T47D (cell line): Measurements from ENCODE around the gene DAP3.
"Not testable (repeated sequence)": the region's sequence is repeated elsewhere in the genome, so short reads cannot be mapped to it uniquely, and the experiment has no call there.

Experiments used
- DNase-seq, 2 experiments: peaks; one replicate each; pipeline versions ENCODE4 v3.0.0 to v3.0.0-alpha.2; 2011 to 2012; ENCODE audit warnings: low read depth in 1 of 2, low spot score in 1 of 2
- JUND ChIP-seq: IDR thresholded peaks from 2 replicates; pipeline ENCODE4 v1.6.1; 2012; ENCODE audit warnings: low read depth
- in situ Hi-C: cut with HindIII; loops from 2 replicates; pipeline ENCODE4 v1.10.0; 2016; ENCODE audit warnings: low sequenced_read_pairs, low pct_unique_long_range_greater_than_20kb

Gene DAP3

DNA sequence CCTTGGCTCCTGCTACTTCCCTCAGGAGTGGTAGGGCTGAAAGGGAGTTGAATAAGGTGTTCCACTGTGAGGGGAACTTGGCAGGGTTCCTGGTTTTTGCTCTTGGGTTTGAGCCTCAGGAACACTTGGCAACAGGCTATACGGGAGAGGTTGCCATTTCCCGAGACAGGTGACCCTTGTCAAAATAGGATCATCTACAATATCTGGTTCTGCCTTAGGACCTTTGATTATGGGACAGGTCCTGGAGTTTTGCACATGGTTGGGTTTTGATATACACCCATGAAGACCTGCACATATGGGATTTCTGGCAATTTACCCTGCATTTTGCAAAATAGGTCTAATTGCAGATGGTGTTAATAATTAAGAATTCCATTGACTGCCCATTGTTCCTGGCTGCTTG lies 31.4 kb upstream of the DAP3 start:
- no peak for TF ChIP-seq JUND
- no peak for DNase-seq
- in situ Hi-C loops: no loop called here

DNA sequence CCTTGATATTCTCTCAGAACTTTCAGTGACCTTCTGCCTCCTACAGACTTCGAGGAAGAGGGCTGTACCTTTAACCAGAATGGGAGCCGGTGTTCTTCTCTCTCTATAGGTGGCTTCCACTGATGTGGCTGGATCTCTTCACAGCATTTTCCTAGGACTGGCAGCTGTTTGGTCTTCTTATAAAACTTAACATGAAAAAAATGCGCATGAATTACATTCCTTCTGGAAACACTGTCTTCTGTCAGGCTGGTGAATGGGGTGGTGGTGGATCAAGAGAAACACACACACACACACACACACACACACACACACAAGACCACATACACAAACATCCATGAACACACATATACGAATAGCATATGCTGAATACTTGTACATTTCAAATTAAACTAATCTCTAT lies 27.7 kb upstream of the DAP3 start:
- in situ Hi-C loops, DNase-seq: not testable (repeated sequence)

GRCh38 chr1:155669233-155670162 lies 19.4 kb upstream of the DAP3 start:
- no peak for DNase-seq
- TF ChIP-seq JUND: no peak
- in situ Hi-C loops: no loop called here

DNA sequence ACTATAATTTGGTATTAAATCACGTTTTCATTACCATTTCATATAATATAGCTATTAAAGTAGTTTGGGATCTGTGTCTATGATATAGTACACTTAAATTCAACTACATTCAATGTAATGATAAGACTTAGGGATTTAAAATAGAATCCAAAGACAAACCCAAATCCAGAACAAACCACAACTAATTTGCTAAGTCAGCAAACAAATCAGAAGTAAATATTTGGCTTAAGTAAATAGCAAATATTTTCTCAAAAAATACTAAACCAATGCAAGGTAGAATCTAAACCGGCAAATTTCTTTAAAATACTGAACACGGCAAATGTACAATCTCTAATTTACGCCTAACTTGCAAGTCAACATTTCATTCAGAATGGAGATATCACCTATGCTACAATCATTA lies 17.1 kb upstream of the DAP3 start:
- DNase-seq: no peak
- in situ Hi-C loops: no loop called here
- no peak for TF ChIP-seq JUND

- in situ Hi-C loops: no loop called here
- no peak for DNase-seq
- TF ChIP-seq JUND: no peak
These were observed 15.9 kb upstream of the DAP3 start for GRCh38 chr1:155673003-155673402.

- TF ChIP-seq JUND: no peak
- no peak for DNase-seq
- in situ Hi-C loops: no loop called here
These were observed 10.9 kb upstream of the DAP3 start for GRCh38 chr1:155678027-155678426.

DNA sequence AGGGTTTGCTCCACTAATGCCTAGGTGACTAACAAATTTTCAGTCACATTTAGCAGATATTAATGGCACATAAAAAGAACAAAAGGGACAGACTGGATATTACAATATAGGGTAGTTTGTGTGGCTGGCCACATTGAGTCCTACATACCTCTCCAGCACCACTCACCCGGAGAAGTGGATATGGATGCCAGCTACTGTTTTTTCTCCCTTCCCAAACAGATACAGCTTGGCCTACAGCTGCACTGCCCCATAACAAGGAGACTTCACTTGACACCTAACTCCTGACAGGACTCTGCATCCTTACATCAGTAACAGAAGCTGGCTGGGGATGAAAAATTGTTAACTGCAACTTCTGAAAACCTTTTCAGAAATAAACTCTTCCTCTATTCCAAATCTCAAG lies 9.9 kb upstream of the DAP3 start:
- DNase-seq, in situ Hi-C loops: not testable (repeated sequence)

- no peak for TF ChIP-seq JUND
- in situ Hi-C loops: no loop called here
- DNase-seq: no peak
These were observed 8.4 kb upstream of the DAP3 start for GRCh38 chr1:155680531-155680930.

DNA sequence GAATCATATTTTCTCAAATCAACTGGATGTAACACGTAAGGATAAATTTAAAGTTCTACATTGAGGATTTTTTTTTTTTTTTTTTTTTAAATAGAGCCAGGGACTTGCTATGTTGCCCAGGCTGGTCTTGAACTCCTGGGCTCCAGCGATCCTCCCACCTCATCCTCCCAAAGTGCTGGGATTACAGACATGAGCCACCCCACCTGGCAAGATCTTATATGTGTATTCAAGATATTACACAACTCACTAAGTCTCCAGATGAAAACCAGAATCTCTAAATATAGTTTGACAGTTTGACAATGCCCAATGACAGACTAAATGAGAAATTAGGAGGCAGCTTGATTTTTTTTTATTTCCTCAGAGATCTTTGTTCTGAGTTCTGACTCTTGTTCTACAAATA lies 7.1 kb upstream of the DAP3 start:
- DNase-seq: no peak
- TF ChIP-seq JUND: no peak
- in situ Hi-C loops: no loop called here

GRCh38 chr1:155687705-155688323 lies 1.1 kb upstream of the DAP3 start:
- DNase-seq: peak in 1 of 2 experiments; percentile 28
- in situ Hi-C loops: not testable (repeated sequence)

DNA sequence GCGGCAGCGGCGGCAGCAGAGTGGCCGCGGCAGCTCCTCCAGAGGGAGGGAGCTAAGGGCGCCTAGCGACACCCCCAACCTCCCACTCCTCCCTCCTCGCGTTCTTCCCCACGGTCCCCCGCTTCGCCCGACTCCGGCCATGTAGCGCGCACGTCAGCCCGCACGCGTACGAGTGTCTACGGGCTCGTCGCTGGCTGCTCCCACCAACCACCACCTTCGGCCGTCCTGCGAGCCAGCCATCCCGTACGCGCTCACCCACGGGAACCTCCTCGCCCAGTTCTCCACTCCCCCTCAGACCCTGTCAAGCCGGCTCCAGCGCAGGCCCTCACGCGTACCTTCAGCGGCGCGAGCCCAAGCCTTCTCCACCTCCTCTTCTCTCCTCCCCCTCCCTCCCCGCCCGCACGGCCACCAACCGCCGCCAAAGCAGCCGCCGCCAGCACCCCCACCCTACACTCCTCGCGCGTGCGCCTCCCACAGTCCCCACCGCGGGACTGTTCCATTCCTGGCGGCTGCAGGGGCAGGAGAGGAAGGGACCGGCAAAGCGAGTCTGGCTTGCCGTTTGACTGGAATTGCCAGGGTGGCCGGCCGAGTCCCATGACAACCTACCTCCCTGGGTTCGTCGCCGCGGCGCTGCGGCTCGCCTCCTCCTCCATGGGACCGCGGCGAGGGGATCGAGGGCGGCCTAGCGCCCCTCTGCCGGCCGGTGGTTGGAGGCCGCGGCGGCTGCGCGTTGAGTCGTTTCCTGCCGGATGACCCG lies 389 bp upstream of the DAP3 start, which contains the start of gene YY1AP1:
YY1AP1 (minus strand) TSS at position 451 of the 757 bp plus-strand sequence. CDS start 8,338 bp downstream, outside the sequence.
- in situ Hi-C loops: no loop called here
- DNase-seq: peak; percentile 96 to 98
- no peak for TF ChIP-seq JUND

- DNase-seq: no peak
- no peak for TF ChIP-seq JUND
- in situ Hi-C loops: no loop called here
These were observed 3.2 kb downstream of the DAP3 start for GRCh38 chr1:155691992-155692528.
